OCI-LY3 (cell line): ENCODE measurements around the gene UBE2N.

Experiments
- H2AFZ ChIP-seq: fragments of 200-600, 300-600 bp; shearing (Covaris generic); 2 replicates; pipeline ENCODE4 v1.6.0; 2014; ENCODE audit warnings: antibody characterized with exemption, low read depth, low read length
- H3K27ac ChIP-seq: fragments of 200-600, 300-600 bp; sonication (generic); 2 replicates; pipeline ENCODE4 v1.5.1; 2014; ENCODE audit warnings: mild to moderate bottlenecking, low read length, moderate library complexity, mixed read lengths
- H3K27me3 ChIP-seq: fragments of 200-600, 300-600 bp; sonication (generic); 2 replicates; pipeline ENCODE4 v1.6.1; 2014; ENCODE audit warnings: low read depth, low read length, mixed read lengths
- H3K36me3 ChIP-seq: fragments of 200-600, 300-600 bp; sonication (generic); replicated peaks from 2 replicates; pipeline ENCODE3; 2014; ENCODE audit warnings: low read depth, low read length, mixed read lengths
- H3K4me1 ChIP-seq: fragments of 300-600, 200-600 bp; sonication (generic); 2 replicates; pipeline ENCODE4 v1.6.1; 2014; ENCODE audit warnings: low read length, mixed read lengths
- H3K4me2 ChIP-seq: fragments of 200-600, 300-600 bp; sonication (generic); 2 replicates; pipeline ENCODE4 v1.6.1; 2014; ENCODE audit warnings: low read length, mixed read lengths
- H3K4me3 ChIP-seq: fragments of 300-600, 200-600 bp; sonication (generic); 2 replicates; pipeline ENCODE4 v1.5.1; 2014; ENCODE audit warnings: antibody characterized with exemption, mild to moderate bottlenecking, low read length, moderate library complexity
- H3K79me2 ChIP-seq: fragments of 300-600, 200-600 bp; shearing (Covaris generic); 2 replicates; pipeline ENCODE4 v1.6.1; 2014; ENCODE audit warnings: mild to moderate bottlenecking, low read length, mixed read lengths
- H3K9ac ChIP-seq: fragments of 300-600, 200-600 bp; shearing (Covaris generic); 2 replicates; pipeline ENCODE4 v1.6.0; 2014; ENCODE audit warnings: mild to moderate bottlenecking, low read length, moderate library complexity
- H3K9me3 ChIP-seq: fragments of 200-600, 300-600 bp; shearing (Covaris generic); 2 replicates; pipeline ENCODE4 v1.6.1; 2014; ENCODE audit warnings: low read length, mixed read lengths; ENCODE audit not compliant: insufficient read depth
- H4K20me1 ChIP-seq: fragments of 200-600, 300-600 bp; sonication (generic); 2 replicates; pipeline ENCODE4 v1.6.1; 2016; ENCODE audit warnings: low read length, mixed read lengths; ENCODE audit not compliant: insufficient read depth
- CTCF ChIP-seq: fragments of 200-600, 300-600 bp; sonication (generic); IDR thresholded peaks from 2 replicates; pipeline ENCODE4 v1.5.1; 2014; ENCODE audit warnings: antibody characterized with exemption, low read length, low read depth
- EZH2phosphoT487 ChIP-seq: fragments of 200-600 bp; shearing (Covaris generic); IDR thresholded peaks from 2 replicates; pipeline ENCODE4 v1.6.1; 2018; ENCODE audit warnings: antibody characterized with exemption, mixed run types, low read depth

UBE2N gene

GRCh38 chr12:93375906-93376305 is 65.8 kb downstream of the UBE2N start:
- Histone ChIP-seq H3K4me2 (no peak overlapping the region), H3K4me1 (peaks cover 33% of the 10 kb centered on the region), H3K27ac (no peak overlapping the region), H3K9ac (no peak overlapping the region), H4K20me1 (peaks cover 13% of the 10 kb centered on the region), H3K27me3 (peaks cover 4% of the 10 kb centered on the region; the same call in 1 of the 2 replicates), H3K9me3 (no peaks in the 10 kb centered on the region), H2AFZ (no peak overlapping the region), H3K4me3 (no peak overlapping the region), H3K36me3 (no peaks in the 10 kb centered on the region), H3K79me2 (peaks cover 27% of the 10 kb centered on the region)
- TF ChIP-seq CTCF (no peak), EZH2phosphoT487 (no peak)

DNA sequence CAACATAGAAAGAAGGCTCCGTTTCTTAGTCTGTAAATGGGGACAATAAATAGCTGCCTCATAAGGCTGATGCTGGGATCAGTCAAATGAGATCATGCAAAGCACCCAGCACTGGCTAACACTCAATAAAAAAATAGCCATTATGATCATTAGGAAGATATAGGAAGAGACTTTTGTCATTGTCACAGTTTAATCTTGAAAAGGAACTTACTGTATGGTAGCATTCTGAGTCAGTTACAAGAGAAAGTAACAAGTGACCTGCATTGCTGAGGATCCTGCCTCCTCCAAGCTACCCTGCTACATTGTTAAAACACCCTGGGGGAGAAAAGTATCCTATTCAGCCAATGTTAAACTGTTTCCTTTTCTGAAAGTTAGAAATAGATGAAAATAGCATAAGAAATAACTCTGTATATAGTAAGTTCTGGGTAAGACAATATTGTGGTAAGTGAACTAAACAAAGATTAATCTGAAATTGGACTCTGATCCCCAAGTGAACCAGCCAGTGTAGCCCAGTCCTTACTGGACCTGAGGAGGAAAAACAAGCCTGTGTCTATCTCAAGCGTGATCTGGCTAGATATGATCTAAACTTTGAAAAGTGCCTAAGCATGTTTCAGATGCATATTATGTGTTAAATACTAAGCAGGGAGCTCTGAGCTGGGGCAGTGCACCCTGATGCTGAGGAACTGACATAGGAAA is 67.6 kb downstream of the UBE2N start:
- Histone ChIP-seq H3K9me3 (no peaks in the 10 kb centered on the region), H3K4me2 (peak overlapping the region; percentile 39), H3K9ac (no peak overlapping the region), H3K27ac (no peak overlapping the region), H3K27me3 (peaks cover 4% of the 10 kb centered on the region; the same call in 1 of the 2 replicates), H3K36me3 (no peaks in the 10 kb centered on the region), H3K79me2 (peaks cover 9% of the 10 kb centered on the region), H3K4me3 (no peak overlapping the region), H4K20me1 (no peaks in the 10 kb centered on the region), H3K4me1 (peaks cover 17% of the 10 kb centered on the region), H2AFZ (no peak overlapping the region)
- TF ChIP-seq EZH2phosphoT487 (no peak), CTCF (no peak)

DNA sequence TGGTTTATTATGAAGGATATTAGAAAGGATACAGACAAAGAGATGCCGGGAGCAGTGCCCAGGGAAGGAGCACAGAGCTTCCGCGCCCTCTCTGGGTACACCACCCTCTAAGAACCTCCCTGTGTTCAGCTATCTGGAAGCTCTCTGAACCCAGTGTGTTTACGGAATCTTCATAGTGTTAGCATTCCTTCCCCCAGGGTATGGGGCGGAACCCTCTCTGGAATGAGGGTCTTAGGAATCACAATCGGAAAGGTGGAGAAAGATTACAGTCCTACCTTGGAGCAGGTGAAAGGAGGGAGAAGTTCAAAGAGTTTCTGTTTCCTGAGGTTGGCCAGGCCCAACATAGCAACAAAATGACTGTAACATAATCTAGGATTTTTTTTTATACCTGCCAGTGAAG is 70.8 kb downstream of the UBE2N start:
- Histone ChIP-seq H3K4me1 (peaks cover 8% of the 10 kb centered on the region), H3K79me2 (no peaks in the 10 kb centered on the region), H3K4me3 (no peak overlapping the region), H3K36me3 (no peaks in the 10 kb centered on the region), H3K27ac (no peak overlapping the region), H3K9ac (no peak overlapping the region), H2AFZ (no peak overlapping the region), H3K4me2 (no peak overlapping the region), H3K9me3 (no peaks in the 10 kb centered on the region), H3K27me3 (peaks cover 4% of the 10 kb centered on the region; the same call in 1 of the 2 replicates), H4K20me1 (no peaks in the 10 kb centered on the region)
- TF ChIP-seq EZH2phosphoT487 (no peak), CTCF (no peak)

- H3K4me3 ChIP-seq: no peak overlapping the region
- no peaks in the 10 kb centered on the region for H3K79me2 ChIP-seq
- H3K4me1 ChIP-seq: peaks cover 8% of the 10 kb centered on the region
- H3K9me3 ChIP-seq: no peaks in the 10 kb centered on the region
- H4K20me1 ChIP-seq: no peaks in the 10 kb centered on the region
- TF ChIP-seq CTCF: no peak
- no peak for TF ChIP-seq EZH2phosphoT487
- H3K4me2 ChIP-seq: no peak overlapping the region
- no peak overlapping the region for H3K9ac ChIP-seq
- no peak overlapping the region for H3K27ac ChIP-seq
- H3K36me3 ChIP-seq: no peaks in the 10 kb centered on the region
- no peak overlapping the region for H2AFZ ChIP-seq
- peaks cover 4% of the 10 kb centered on the region; the same call in 1 of the 2 replicates for H3K27me3 ChIP-seq
Observed at GRCh38 chr12:93369505-93369904, 72.2 kb downstream of the UBE2N start.
